T-helper 1 cell (primary cell): Measurements from ENCODE around the gene RABEPK.
"Not testable (repeated sequence)": the region's sequence is repeated elsewhere in the genome, so short reads cannot be mapped to it uniquely, and the experiment has no call there.

Source experiments
- DNase-seq, 5 donors: peaks; one replicate each; pipeline ENCODE4 v3.0.0-alpha.2; 2012 to 2020

RABEPK gene

DNA sequence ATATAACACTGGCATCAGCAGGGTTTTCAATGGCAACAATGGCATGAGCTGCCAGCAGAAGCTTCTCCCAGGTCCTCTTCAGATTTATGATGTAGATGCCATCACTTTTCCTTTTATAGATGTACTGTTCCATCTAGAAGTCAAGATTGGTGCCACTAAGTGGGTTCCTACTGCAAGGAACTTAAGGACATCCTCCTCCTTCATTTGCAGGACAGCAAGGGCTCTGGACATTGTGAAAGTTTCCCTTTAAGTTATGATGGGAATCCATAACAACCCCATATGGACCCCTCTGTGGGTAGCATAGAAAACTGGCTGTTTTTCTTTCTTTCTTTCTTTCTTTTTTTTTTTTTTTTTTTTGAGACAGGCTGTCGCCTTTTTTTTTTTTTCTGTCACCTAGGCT is 4.8 kb upstream of the RABEPK start:
- DNase-seq = not testable (repeated sequence)

DNA sequence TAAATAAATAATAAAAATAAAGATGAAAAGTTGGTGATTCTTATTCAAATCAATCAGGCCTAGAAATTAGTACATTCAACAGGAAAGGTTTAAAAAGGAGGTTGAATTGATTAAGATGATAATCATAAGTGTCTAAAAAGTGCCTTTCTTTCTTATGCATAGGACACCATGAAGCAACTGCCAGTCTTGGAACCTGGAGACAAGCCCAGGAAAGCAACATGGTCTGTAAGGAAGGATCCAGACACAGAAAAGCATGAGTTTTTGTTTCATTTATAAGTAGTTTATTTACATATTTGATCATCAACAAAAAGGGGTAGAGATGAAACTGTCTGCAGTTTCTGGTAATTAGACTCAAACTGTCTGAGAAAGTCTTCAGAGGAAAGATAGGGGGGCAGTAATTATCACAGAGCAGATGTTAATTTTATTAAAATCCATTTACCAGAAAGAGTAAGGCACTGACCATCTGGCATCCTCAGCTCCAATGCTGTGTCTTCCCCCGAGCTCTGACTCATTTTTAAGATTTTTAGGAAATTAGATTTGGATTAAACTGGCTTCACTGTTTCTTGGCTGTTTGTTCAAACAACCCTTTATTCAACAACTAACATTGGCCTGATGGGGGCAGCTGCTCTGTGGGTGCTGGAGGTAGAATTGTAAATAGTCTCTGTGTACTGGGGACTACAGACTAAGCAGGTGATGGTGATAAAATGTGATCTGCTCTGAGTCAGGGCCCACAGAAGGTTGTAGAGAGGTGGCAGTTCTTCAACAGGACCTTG is 2.7 kb downstream of the RABEPK start:
- no peak for DNase-seq

DNA sequence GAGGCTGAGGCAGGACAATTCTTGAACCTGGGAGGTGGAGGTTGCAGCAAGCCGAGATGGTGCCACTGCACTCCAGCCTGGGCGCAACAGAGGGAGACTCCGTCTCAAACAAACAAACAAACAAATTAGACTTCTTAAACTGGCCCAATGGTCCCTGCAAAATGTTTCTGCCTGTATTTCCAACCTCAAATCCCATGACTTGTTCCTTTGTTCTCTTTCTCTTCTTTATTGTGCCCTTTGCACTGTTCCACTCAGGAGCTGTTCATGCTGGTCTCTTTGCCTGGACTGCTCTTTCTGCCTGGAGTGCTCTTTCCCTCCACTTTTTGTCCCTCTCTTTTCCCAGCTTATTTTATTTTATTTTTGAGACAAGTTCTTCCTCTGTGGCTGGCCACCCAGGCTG is 4.1 kb downstream of the RABEPK start:
- DNase-seq = no peak

DNA sequence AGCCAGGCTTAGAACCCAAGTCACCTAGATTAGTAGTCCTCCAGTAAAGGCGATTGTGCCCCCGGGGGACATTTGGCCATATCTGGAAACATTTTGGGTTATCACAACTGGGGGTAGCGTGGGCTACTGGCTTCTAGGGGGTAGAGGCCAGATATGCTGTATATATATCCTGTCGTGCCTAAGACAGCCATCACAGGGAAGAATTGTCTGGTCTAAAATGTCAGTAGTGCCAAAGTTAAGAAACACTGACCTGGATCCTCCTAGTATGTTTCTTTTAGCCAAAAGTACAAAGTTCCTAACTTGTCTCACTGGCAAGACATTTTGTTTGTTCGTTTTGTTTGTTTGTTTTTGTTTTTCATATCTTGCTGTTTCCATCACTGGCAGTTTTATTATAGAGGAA is 13.8 kb downstream of the RABEPK start:
- no peak for DNase-seq

DNA sequence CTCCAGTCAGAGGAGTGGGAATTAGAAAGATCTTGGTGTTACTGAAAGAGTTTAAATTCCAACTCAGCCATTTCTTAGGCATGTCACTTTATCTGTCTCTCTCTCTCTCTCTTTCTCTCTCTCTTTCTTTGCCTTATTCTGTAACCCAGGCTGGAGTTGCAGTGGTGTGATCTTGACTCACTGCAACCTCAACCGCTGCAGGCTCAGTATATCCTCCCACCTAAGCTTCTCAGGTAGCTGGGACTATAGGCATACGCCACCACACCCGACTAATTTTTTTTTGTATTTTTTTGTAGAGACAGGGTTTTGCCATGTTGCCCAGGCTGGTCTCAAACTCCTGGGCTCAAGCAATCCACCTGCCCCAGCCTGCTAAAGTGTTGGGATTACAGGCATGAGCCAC is 18.3 kb downstream of the RABEPK start:
- DNase-seq = no peak

DNA sequence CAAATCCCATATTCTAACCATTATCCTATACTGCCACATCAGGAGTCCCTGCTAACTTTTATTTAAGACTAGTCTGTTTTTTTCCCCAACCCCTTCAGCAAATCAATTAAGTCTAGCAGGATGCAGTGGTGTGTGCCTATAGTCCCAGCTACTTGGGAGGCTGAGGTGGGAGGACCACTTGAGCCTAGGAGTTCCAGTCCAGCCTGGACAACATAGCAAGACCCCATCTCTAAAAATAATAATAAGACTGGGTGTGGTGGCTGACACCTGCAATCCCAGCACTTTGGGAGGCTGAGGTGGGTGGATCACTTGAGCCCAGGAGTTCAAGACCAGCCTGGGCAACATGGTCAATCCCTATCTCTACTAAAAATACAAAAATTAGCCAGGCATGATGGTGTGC is 24.5 kb downstream of the RABEPK start:
- DNase-seq = not testable (repeated sequence)

DNA sequence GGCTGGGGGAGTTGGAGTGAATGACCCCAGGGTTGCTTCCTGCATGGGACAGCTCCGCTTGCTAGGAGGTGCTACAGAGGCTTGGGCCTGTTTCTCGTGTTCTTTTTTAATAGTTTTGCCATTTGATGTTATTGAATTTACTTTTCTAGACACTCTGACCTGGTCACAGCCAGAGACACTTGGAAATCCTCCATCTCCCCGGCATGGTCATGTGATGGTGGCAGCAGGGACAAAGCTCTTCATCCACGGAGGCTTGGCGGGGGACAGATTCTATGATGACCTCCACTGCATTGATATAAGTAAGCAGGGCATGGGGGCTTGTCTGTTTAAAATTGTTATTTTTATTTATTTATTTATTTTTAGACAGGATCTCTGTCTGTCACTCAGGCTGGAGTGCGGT is 27.4 kb downstream of the RABEPK start:
- no peak for DNase-seq

DNA sequence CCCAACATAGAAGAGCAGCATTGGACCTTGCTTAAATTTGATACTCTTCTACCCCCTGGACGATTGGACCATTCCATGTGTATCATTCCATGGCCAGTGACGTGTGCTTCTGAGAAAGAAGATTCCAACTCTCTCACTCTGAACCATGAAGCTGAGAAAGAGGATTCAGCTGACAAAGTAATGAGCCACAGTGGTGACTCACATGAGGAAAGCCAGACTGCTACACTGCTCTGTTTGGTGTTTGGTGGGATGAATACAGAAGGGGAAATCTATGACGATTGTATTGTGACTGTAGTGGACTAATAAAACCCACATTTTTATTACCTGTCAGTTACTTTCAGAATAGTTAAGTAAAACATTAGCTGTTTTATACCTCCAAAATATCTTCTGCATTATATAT is 33.3 kb downstream of the RABEPK start:
- DNase-seq = no peak

DNA sequence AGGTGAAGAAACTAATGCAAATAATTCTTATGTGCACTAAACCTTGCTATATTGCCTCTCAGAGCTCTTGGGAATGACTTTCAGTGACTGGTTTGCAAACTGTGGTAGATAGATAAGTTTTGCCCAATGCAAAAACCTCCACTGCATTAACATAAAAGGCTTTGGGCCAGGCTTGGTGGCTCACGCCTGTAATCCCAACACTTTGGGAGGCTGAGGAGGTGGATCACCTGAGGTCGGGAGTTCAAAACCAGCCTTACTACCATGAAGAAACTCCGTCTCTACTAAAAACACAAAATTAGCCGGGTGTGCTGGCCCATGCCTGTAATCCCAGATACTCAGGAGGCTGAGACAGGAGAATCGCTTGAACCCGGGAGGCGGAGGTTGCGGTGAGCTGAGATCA is 33.8 kb downstream of the RABEPK start:
- DNase-seq = not testable (repeated sequence)

DNA sequence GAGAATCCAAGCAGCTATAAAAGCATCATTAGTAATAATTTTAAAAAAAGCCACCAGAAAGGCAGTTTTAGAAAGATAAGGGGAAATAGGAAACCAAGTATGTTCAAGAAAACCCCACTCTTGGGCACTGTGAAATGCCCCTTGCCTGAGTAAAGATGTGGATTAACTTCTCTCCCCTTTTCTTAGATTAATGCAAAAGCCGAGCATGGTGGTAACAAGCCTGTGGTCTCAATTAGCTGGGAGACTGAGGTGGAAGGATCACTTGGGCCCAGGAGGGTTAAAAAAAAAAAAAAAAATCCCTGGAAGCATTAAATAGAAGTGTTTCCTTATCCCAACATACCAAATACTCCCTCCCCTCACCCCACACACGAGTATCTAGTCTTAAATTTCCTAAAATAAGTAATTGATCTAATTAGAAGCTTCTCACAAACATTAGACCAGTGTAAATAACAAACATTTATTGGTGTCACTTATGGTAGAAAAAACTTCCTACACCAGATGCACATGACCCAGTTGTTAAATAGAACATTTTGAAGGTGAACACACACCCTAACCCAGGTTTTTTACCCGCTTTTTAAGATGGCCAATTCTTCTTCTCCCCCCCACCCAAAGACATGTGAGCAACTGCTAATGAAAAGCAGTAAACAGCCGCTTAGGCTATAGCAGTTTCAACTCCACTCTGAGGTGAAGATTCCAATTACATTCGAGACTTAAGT is 35.6 kb downstream of the RABEPK start:
- DNase-seq = no peak

DNA sequence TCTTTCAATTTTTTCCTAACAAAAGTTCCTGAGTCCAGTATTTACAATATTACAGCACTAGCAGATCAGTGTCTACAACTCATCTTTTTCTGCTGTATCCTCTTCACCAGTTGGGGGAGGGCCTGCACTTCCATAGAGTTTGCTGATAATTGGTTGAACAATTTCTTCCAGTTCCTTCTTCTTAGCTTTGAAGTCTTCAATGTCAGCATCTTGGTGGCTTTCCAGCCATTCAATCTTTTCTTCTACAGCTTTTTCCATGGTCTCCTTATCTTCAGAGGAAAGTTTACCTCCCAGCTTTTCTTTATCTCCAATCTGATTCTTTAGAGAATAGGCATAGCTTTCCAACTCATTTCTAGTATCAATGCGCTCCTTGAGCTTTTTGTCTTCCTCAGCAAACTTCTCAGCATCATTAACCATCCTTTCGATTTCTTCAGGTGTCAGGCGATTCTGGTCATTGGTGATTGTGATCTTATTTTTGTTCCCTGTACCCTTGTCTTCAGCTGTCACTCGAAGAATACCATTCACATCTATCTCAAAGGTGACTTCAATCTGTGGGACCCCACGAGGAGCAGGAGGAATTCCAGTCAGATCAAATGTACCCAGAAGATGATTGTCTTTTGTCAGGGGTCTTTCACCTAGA is 36.3 kb downstream of the RABEPK start:
- not testable (repeated sequence) for DNase-seq

DNA sequence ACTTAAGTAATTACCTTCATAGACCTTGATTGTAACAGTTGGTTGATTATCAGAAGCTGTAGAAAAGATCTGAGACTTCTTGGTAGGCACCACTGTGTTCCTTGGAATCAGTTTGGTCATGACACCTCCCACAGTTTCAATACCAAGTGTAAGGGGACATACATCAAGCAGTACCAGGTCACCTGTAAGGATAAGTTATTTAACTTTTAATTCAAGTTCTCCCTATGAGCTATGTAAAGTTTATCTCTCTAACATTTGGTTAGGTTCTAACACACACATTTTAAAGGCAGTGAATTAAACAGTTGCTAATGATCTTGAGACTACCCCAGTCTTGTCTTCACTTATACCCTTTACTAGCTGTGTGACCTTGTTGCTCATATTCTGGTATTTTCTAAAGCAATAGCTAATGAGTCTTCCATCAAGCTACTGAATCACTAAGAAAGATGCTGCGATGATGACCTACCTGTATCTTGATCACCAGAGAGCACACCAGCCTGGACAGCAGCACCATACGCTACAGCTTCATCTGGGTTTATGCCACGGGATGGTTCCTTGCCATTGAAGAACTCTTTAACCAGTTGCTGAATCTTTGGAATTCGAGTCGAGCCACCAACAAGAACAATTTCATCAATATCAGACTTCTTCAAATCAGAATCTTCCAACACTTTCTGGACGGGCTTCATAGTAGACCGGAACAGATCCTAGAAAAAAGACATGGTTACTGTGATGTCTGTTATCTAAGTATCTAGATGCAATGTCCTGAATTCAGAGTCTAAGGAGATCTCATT is 38.0 kb downstream of the RABEPK start:
- no peak for DNase-seq

DNA sequence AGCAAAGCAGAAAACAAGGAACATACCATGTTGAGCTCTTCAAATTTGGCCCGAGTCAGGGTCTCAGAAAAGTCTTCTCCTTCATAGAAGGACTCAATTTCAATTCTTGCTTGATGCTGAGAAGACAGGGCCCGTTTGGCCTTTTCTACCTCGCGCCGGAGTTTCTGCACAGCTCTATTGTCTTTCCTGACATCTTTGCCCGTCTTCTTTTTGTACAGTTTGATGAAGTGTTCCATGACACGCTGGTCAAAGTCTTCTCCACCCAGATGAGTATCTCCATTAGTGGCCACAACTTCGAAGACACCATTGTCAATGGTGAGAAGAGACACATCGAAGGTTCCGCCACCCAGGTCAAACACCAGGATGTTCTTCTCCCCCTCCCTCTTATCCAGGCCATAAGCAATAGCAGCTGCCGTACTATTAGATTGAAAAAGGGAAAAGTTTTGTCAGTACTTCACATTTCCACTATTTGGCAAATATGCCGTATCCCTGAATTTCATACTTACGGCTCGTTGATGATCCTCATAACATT is 38.6 kb downstream of the RABEPK start:
- DNase-seq = no peak

DNA sequence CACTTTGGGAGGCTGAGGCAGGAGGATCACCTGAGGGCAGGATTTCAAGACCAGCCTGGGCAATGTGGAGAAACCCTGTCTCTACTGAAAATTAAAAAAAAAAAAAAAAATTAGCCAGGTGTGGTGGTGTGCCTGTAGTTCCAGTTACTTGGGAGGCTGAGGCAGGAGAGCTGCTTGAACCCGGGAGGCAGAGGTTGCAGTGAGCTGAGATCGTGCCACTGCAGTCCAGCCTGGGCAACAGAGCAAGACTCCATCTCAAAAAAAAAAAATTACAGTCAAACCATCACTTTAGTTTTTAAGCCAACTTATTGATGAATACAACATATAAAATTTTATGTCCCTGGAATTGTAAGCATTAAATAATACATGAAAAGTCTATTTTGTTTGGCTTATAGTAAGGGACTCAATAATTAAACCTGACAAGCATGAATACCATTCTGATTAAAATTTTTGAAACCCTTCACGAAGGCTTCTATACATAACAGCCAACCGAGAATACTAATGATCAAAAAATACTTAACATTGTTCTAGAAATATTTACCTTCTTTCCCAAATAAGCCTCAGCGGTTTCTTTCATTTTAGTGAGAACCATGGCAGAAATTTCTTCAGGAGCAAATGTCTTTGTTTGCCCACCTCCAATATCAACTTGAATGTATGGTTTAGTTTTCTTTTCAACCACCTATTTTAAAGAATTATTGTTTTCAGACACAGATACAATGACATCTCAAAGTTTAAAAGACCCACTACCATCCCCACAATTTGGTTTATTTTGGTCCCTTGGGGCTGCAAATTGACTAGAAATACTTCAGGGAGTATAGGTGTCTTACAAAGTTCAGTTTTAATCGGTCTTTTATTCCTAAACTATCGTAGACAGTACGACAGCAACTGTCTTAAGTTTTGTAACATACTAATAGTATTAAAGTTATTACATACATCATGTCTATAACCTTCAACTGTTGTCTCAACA is 39.6 kb downstream of the RABEPK start:
- no peak for DNase-seq

DNA sequence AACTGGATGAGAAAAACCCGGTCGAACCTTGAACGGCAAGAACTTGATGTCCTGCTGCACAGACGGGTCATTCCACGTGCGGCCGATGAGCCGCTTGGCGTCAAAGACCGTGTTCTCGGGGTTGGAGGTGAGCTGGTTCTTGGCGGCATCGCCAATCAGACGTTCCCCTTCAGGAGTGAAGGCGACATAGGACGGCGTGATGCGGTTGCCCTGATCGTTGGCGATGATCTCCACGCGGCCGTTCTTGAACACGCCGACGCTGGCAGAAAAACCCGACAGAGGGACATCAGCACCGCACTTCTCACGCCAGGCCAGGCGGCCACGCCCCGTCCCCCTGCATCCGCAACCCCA is 40.3 kb downstream of the RABEPK start:
- peak in 2 of 5 donors; percentile 15 to 31 for DNase-seq

DNA sequence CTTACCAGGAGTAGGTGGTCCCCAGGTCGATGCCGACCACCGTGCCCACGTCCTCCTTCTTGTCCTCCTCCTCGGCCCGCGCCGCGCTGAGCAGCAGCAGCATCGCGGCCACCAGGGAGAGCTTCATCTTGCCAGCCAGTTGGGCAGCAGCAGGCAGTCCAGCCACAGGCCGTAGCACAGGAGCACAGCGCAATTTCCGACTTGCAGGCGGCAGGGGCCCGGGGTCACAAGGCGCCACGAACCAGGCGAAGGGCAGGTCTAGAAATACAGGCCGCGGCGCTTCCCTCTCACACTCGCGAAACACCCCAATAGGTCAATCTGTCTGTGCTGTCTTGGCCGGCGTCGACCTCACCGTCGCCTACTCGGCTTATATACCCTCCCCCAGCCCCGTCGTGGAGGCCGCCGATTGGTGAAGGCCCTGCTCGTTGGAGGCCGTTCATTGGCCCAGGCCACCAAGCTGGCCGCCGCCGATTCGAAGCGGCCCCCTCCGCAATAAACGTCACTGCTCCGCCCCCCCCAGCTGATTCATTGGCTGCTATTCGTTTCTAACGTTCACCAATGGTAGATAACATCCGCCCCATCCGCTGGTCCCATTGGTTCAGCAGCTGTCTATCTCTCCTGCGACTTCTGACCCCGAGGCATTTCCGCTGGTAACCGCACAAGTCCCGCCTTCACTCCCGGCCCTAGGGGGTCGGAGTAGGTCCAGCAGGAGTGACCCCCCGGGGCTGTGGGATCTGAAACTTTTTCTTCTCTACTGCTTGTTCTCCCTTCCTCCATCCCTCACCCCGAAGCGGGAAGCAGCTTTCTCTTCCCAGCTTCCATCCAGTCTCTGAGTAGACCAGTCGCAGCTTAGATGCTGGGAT is 40.9 kb downstream of the RABEPK start, which contains the start of gene HSPA5:
TSS of gene HSPA5 (minus strand) at position 344 of the 863 bp plus-strand sequence. CDS start at position 127, 217 bp downstream.
- peak; percentile 98 to 100 (median 99) for DNase-seq

DNA sequence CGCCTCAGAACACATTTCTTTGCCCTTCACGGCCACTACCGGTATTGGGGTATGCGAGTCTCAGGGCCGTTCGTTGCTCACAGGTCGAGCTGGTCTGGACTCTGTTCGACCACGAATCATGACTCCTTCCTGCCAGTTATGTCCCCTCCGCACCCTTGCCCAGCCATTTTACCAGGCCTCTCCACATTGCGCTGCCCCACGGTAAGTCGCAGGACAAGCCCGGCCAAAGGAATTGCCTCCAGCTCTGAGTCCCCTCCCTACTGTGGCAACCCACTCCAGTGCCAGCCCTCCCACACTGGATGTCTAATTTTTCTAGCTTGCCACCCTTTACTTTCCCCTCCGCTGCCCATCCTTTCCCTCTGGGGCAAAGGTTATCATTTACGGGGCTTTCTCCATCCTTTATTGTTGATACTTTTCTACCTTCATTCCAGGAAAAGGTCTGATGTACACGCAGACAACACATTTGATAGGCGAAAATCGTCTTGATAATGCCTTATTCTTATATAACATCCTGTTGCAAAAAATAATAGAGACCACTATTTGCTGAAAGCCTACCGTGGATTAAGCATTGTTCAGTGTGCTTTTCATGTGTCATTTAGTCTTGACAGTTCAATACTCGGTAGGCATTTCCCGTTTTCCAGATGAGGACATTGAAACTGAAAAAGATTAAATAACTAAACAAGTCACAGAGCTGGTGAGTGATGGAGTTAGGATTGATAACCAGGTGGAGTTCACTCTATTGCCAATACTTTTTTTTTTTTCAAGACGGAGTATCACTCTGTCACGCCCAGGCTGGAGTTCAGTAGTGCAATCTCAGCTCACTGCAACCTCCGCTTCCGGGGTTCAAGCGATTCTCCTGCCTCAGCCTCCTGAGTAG is 41.8 kb downstream of the RABEPK start:
- peak in 1 of 5 donors; percentile 13 for DNase-seq

DNA sequence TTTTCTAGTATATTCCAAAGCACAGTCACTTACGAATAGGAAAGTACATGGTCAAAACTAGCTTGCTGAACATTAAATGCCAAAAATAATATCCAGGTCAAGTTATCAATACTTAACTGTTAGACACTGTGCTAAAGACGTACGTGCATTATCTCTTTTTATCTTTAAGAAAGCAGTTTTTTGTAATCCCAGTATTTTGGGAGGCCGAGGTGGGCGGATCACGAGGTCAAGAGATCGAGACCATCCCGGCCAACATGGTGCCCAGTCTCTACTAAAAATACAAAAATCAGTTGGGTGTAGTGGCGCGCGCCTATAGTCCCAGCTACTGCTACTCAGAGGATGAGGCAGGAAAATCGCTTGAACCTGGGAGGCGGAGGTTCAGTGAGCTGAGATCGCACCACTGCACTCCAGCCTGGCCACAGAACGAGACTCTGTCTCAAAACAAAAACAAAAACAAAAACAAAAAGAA is 43.5 kb downstream of the RABEPK start:
- DNase-seq = no peak

DNA sequence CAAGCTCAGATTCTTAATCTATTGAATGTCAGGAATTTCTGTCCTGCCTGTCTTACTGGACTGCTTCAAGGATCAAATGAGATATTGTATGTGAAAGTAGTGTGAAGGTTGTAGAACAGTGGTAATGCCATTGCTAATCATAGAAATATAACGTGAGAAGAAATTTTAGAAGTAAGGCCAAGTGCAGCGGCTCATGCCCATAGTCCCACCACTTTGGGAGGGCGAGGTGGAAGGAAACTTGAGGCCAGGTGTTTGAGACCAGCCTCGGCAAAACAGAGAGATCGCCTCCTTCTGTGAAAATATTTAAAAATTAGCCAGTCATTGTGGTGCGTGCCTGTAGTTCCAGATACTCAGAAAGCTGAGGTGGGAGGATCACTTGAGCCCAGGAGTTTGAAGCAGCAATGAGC is 45.9 kb downstream of the RABEPK start:
- no peak for DNase-seq
